Suprapubic skin (tissue), 4 donors: ENCODE results near the gene ANKRD35. TPM values are rescaled to one million over a fixed set of nuclear protein-coding genes. Genes with fewer than 3 reads are reported as not detected.
"Not testable (repeated sequence)": the region's sequence is repeated elsewhere in the genome, so short reads cannot be mapped to it uniquely, and the experiment has no call there.

Experiments used
- DNase-seq, 2 donors: peaks; one replicate each; pipeline ENCODE4 v3.0.0-alpha.2; 2019; ENCODE audit warnings: low spot score in 2 of 2
- H3K27ac ChIP-seq: fragments of 200-600 bp; sonication (generic); one replicate; pipeline ENCODE4 v1.5.1; 2019
- H3K27me3 ChIP-seq: fragments of 200-600 bp; sonication (generic); one replicate; pipeline ENCODE4 v1.5.1; 2019
- H3K36me3 ChIP-seq: fragments of 200-600 bp; sonication (generic); one replicate; pipeline ENCODE4 v1.5.1; 2019
- H3K4me1 ChIP-seq: fragments of 200-600 bp; sonication (generic); one replicate; pipeline ENCODE4 v1.5.1; 2019
- H3K4me3 ChIP-seq: fragments of 200-600 bp; sonication (generic); one replicate; pipeline ENCODE4 v1.5.1; 2019; ENCODE audit warnings: mild to moderate bottlenecking
- H3K9me3 ChIP-seq: fragments of 200-600 bp; sonication (generic); one replicate; pipeline ENCODE4 v1.5.1; 2019
- EP300 ChIP-seq: sonication (generic); formaldehyde crosslinking; IDR thresholded peaks from one replicate; pipeline ENCODE4 v1.6.1; 2017; ENCODE audit warnings: antibody characterized with exemption
- POLR2A ChIP-seq, 2 donors: fragments of 450-650 bp; IDR thresholded peaks; one replicate each; pipeline ENCODE4 v1.6.1; 2017; ENCODE audit warnings: antibody characterized with exemption in 2 of 2, mild to moderate bottlenecking in 2 of 2, moderate library complexity in 2 of 2
- POLR2AphosphoS5 ChIP-seq, 3 donors: sonication (generic); formaldehyde crosslinking; IDR thresholded peaks; one replicate each; pipeline ENCODE4 v1.6.1; 2017; ENCODE audit warnings: antibody characterized with exemption in 3 of 3
- WGBS: methylation state at CpG from one replicate; pipeline ENCODE4 v1.1.5; 2018; 5-methylcytosine and 5-hydroxymethylcytosine counted together
- total RNA-seq, 4 donors: library from RNA; depleted of rRNA; stranded (reverse); fragments of >200 nt; gene quantifications; one replicate each; pipeline ENCODE4 v1.1.0, GENCODE V29; 2016
- TF ChIP-seq, protein P1 (sequence below), 2 donors: fragments of 200-600 bp in 1 of 2; fragments of 450-650 bp in 1 of 2; sonication (generic) in 1 of 2; IDR thresholded peaks; one replicate each; pipeline ENCODE4 v1.5.1; 2016 to 2019; ENCODE audit warnings: antibody characterized with exemption in 2 of 2, mild to moderate bottlenecking in 1 of 2, moderate library complexity in 1 of 2

The ANKRD35 gene
- total RNA-seq, 4 donors from 2014 or later: 32.9 to 62.7 (median 37.1) TPM

DNA sequence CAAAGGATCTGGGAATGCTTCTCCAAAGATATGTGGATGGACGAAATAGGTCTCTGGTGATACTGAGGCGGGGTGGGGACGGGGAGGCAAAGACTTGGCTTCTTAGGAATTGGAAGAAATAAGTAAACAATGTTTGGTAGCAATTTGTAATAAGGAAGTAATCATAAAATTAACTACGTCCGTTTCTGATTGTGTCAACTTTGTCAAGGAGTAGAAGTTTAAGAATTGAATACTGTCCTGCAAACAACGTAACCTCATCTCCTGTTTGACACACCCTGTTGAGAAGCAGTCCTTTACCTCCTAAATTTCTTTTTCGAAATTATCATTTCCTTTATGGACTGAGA lies 61.2 kb downstream of the ANKRD35 start:
- Histone ChIP-seq H3K4me3 (peak overlapping the region; percentile 88), H3K36me3 (peaks cover 29% of the 10 kb centered on the region), H3K27ac (peak overlapping the region; percentile 95), H3K4me1 (peaks cover 18% of the 10 kb centered on the region), H3K27me3 (no peaks in the 10 kb centered on the region), H3K9me3 (no peaks in the 10 kb centered on the region)
- DNase-seq: no peak
- 0% methylated on average over 7 of the region's 7 CpGs for WGBS
- TF ChIP-seq POLR2A (IDR thresholded peaks at IDR 0.05): no peak
- no peak for TF ChIP-seq POLR2AphosphoS5 (IDR thresholded peaks at IDR 0.05)
- TF ChIP-seq EP300: no peak
- TF ChIP-seq, protein P1, sequence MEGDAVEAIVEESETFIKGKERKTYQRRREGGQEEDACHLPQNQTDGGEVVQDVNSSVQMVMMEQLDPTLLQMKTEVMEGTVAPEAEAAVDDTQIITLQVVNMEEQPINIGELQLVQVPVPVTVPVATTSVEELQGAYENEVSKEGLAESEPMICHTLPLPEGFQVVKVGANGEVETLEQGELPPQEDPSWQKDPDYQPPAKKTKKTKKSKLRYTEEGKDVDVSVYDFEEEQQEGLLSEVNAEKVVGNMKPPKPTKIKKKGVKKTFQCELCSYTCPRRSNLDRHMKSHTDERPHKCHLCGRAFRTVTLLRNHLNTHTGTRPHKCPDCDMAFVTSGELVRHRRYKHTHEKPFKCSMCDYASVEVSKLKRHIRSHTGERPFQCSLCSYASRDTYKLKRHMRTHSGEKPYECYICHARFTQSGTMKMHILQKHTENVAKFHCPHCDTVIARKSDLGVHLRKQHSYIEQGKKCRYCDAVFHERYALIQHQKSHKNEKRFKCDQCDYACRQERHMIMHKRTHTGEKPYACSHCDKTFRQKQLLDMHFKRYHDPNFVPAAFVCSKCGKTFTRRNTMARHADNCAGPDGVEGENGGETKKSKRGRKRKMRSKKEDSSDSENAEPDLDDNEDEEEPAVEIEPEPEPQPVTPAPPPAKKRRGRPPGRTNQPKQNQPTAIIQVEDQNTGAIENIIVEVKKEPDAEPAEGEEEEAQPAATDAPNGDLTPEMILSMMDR (IDR thresholded peaks at IDR 0.05): no peak

DNA sequence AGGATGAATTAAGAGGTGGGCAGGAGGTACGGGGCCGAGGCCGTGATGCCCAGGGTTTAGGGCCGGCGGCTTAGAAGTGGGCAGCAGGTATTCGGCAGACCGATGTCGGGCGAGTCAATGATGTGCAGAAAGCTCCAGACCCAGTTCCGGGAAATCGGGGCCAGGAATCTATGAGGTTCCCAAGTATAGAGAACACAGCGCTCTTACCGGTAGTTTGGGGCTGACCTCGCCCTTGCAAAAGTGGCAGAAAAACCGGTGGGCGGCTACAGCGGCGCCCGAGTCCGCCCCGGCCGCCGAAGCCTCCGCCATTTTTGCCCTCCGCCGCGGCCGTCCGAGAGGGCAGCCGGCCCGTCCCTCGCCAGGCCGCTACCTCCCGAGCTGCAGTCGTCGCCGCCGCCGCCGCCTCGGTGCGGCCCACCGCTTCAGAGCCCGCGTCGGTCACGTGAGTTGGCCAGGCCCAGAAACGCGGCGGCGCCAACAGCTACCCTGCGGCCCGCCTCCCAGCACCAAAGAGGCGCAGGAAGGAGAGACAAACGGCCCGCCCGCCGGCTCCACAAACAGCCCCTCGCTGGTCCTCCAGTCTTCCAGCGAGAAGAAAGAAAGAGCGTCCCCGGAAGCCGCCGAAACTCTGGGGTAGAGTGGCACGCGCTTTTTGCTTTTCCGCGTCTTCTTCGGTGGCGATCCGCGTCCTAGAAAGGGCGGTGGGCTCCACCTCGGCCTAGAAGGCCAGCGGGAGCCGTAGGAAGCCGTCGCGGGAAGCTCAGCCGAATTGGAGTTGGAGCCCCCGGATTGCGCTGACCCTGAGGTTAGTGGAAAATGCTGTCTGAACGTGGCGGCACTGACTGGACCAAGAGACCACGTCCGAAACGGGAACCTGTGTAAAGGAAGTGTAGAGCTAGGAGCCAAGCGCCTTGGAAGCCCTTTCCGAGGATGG lies 61.8 kb downstream of the ANKRD35 start, which contains the start of the genes POLR3C and RNF115:
Gene POLR3C, plus strand, starts transcription at position 636 of the 934 bp plus-strand sequence. CDS start 1,577 bp downstream, outside the sequence.
Gene RNF115, minus strand, starts transcription at position 531 of the 934 bp plus-strand sequence. Its CDS starts 222 bp downstream, at position 309.
- Histone ChIP-seq H3K36me3 (peaks cover 22% of the 10 kb centered on the region), H3K4me1 (peaks cover 21% of the 10 kb centered on the region), H3K27ac (peak within 1 kb of the TSS; percentile 95), H3K4me3 (peak within 1 kb of the TSS; percentile 88), H3K27me3 (no peaks in the 10 kb centered on the region), H3K9me3 (no peaks in the 10 kb centered on the region)
- TF ChIP-seq POLR2AphosphoS5 (IDR thresholded peaks at IDR 0.05) (peak in 1 of 3 donors; percentile 70), POLR2A (IDR thresholded peaks at IDR 0.05) (peak in 1 of 2 donors; percentile 84)
- TF ChIP-seq, protein P1 (IDR thresholded peaks at IDR 0.05): no peak
- DNase-seq: peak; percentile 93 to 96
- under 1% methylated on average over 34 of the region's 89 CpGs for WGBS

DNA sequence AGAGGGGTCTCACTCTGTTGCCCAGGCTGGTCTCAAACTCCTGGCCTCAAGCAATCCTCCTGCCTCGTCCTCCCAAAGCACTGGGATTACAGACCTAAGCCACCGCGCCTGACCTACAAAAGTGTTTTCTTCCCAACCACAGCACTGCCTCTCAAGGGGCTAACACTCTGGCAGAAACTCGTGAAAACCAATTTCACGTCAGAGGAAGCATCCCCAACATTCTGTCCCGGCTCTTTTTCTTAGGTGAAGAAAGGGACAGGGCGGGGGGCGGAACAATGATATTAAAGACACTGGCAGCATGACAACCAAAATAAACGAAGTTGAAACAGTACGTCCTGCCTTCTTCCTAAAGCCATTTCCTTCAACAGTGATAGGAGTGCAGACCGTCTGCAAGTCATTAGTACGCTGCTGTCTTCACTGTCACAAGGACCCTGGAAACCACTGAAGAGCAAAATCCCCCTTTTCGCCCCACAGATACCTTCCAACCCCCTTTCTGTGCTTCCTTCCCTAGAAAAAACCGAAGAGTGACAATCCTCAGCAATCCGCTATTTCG lies 62.8 kb downstream of the ANKRD35 start:
- H3K27me3 ChIP-seq, DNase-seq, H3K9me3 ChIP-seq: not testable (repeated sequence)
- Histone ChIP-seq H3K4me3 (peak overlapping the region; percentile 88), H3K4me1 (peaks cover 21% of the 10 kb centered on the region), H3K36me3 (peaks cover 12% of the 10 kb centered on the region), H3K27ac (peak overlapping the region; percentile 51)
- no CpG with 5 or more reads among the region's 16 CpGs for WGBS

DNA sequence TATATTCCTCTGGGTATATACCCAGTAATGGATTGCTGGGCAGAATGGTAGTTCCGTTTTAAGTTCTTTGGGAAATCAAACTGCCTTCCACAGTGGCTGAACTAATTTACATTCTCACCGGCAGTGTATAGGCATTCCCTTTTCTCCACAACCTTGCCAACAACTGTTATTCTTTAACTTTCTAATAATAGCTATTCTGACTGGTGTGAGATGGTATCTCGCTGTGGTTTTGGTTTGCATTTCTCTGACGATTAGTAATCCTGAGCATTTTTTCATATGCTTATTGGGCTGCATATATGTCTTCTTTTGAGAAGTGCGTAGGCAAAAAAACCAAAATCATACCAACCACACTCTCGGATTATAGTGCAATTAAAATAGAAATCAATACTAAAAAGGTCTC lies 67.6 kb downstream of the ANKRD35 start:
- not testable (repeated sequence) for H3K4me3 ChIP-seq, H3K27ac ChIP-seq, H3K9me3 ChIP-seq, H3K36me3 ChIP-seq, H3K4me1 ChIP-seq, H3K27me3 ChIP-seq, DNase-seq
- 14% methylated on average over 2 of the region's 6 CpGs for WGBS

Other genes with a start within 250 kb of the ANKRD35 start
- gene PDZK1, start 178.5 kb downstream of the ANKRD35 start, total RNA-seq: 1 to 10 TPM; 1.4 to 7.8 (median 3.5) TPM
- not detected for gene CD160, start 166.4 kb downstream of the ANKRD35 start, total RNA-seq
- 10 to 100 TPM in 2 of 4 donors, 1 to 10 TPM in 2; 7.1 to 22.3 (median 12.2) TPM for gene RNF115, start 61.8 kb downstream of the ANKRD35 start, total RNA-seq
- 10 to 100 TPM; 22.5 to 40.8 (median 24.8) TPM for gene POLR3C, start 61.7 kb downstream of the ANKRD35 start, total RNA-seq
- 1 to 10 TPM; 1.3 to 3.9 (median 2.1) TPM for gene NUDT17, start 40.2 kb downstream of the ANKRD35 start, total RNA-seq
- gene PIAS3, start 26.8 kb downstream of the ANKRD35 start, total RNA-seq: 10 to 100 TPM; 43.8 to 78.4 (median 49.4) TPM
- 10 to 100 TPM in 1 of 4 donors, 1 to 10 TPM in 3; 1.6 to 15.6 (median 2.2) TPM for gene ITGA10, start 24.2 kb upstream of the ANKRD35 start, total RNA-seq
- gene PEX11B, start 32.9 kb upstream of the ANKRD35 start, total RNA-seq: 10 to 100 TPM; 23.3 to 35.9 (median 30.2) TPM
- gene RBM8A, start 41.6 kb upstream of the ANKRD35 start, total RNA-seq: 100 to 1,000 TPM in 3 of 4 donors, 10 to 100 TPM in 1; 92.2 to 186 (median 134) TPM
- 10 to 100 TPM in 3 of 4 donors, 1 to 10 TPM in 1; 7.6 to 18.4 (median 11.3) TPM for gene LIX1L, start 72.2 kb upstream of the ANKRD35 start, total RNA-seq
- under 1 TPM in 3 of 4 donors, not detected in 1; 0.21 to 0.64 (median 0.45) TPM for gene ANKRD34A, start 78.7 kb upstream of the ANKRD35 start, total RNA-seq
- gene POLR3GL, start 78.8 kb upstream of the ANKRD35 start, total RNA-seq: 10 to 100 TPM in 2 of 4 donors, 1 to 10 TPM in 2; 7.3 to 16.7 (median 11.9) TPM
- gene TXNIP, start 110.7 kb upstream of the ANKRD35 start, total RNA-seq: 1,000 to 10,000 TPM; 2,326 to 8,649 (median 2,541) TPM
- not detected for gene HJV, start 135.9 kb upstream of the ANKRD35 start, total RNA-seq